GM12874 (cell line): ENCODE measurements around the gene CELF2.

Source experiments
- CTCF ChIP-seq: IDR thresholded peaks from 2 replicates; pipeline ENCODE4 v1.5.1; 2011; ENCODE audit warnings: low read depth, mild to moderate bottlenecking, control low read depth, low read length, moderate library complexity; ENCODE audit not compliant: insufficient read depth

The CELF2 gene

GRCh38 chr10:11336722-11337162 is 319.1 kb downstream of the CELF2 start:
- no peak for TF ChIP-seq CTCF

- TF ChIP-seq CTCF: no peak
Observed at GRCh38 chr10:11337516-11337915, 319.8 kb downstream of the CELF2 start.

- no peak for TF ChIP-seq CTCF
Observed at GRCh38 chr10:11338160-11338844, 320.6 kb downstream of the CELF2 start.

GRCh38 chr10:11339013-11339412 is 321.3 kb downstream of the CELF2 start:
- no peak for TF ChIP-seq CTCF

- TF ChIP-seq CTCF: no peak
Observed at GRCh38 chr10:11339660-11340059, 322.0 kb downstream of the CELF2 start.

- no peak for TF ChIP-seq CTCF
Observed at GRCh38 chr10:11341283-11341960, 323.8 kb downstream of the CELF2 start.

- no peak for TF ChIP-seq CTCF
Observed at GRCh38 chr10:11344081-11344480, 326.4 kb downstream of the CELF2 start.
